Measurements from ENCODE around the gene ERC2. TPM values are rescaled to one million over a fixed set of nuclear protein-coding genes. Genes with fewer than 3 reads are reported as not detected.

Gene ERC2
- total RNA-seq, 4 donors from 2014 or later, result 5.3 to 8.8 (median 7.8) TPM

- H3K27ac ChIP-seq, result no peak overlapping the region
- 77 to 82% methylated on average over 4 of the region's 4 CpGs for WGBS, 2 donors
- intact Hi-C loops (cut with DNase I), result no loop called here
These were observed 557.0 kb downstream of the ERC2 start for GRCh38 chr3:55911266-55911665.

DNA sequence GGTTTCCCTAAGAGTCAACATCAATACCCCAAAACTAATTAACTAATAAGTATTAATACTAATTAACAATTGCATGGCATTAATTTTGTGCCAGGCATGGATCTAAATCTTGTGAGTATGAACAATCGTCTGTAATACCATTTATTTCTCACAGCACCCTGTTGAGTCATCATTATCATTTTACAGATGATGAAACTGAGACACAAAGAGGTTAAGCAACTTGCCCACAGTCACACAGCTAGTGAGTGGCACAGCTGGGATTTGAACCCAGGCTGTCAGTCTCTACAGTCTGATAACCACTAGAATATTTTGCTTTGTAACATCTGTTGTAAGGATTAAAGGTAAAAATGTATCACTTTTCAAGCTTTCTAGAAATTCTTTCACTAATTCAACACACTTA lies 557.7 kb downstream of the ERC2 start:
- WGBS, 2 donors, result 80 to 82% methylated on average over 1 of the region's 1 CpG
- intact Hi-C loops (cut with DNase I), result no loop called here
- no peaks in the 10 kb centered on the region for H3K4me1 ChIP-seq

More at GRCh38 chr3:55911266-55911665, 557.0 kb downstream of the ERC2 start:
- no peaks in the 10 kb centered on the region for H3K36me3 ChIP-seq
- no peak for DNase-seq
- H3K4me1 ChIP-seq, result no peaks in the 10 kb centered on the region
- TF ChIP-seq CTCF (IDR thresholded peaks at IDR 0.05) (no peak), POLR2A (IDR thresholded peaks at IDR 0.05) (no peak)
- H3K27me3 ChIP-seq, result no peaks in the 10 kb centered on the region
- H3K9me3 ChIP-seq, result no peaks in the 10 kb centered on the region
- no peak overlapping the region for H3K4me3 ChIP-seq (replicated peaks in 1 of 3)

DNA sequence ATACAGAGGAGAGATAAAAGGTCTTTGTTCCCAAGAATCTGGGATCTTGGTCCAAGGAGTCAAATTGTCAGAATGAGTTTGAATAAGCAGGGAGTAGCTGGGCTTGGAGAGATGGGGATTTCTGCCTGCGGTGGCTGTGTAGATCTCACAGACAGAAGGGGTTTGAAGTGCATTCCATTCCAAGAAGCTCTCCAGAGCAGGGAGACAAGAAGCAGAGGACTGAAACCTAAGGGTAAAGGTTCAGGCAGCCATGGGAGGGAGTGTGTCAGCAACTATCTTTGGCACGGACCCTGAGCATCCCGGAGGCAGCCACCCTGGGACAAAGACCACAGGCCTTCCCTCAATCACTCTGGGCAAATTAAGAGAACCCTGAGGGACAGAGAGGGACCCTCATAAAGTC lies 558.9 kb downstream of the ERC2 start:
- Histone ChIP-seq H3K27ac (no peak overlapping the region), H3K4me3 (replicated peaks in 1 of 3) (no peak overlapping the region), H3K36me3 (no peaks in the 10 kb centered on the region), H3K27me3 (no peaks in the 10 kb centered on the region), H3K4me1 (no peaks in the 10 kb centered on the region), H3K9me3 (no peaks in the 10 kb centered on the region)
- TF ChIP-seq CTCF (IDR thresholded peaks at IDR 0.05), result no peak
- no peak for TF ChIP-seq POLR2A (IDR thresholded peaks at IDR 0.05)
- intact Hi-C loops (cut with DNase I), result no loop called here
- DNase-seq, result peak in 1 of 2 donors; percentile 4
- WGBS, 2 donors, result 55 to 57% methylated on average over 3 of the region's 3 CpGs

More for the DNA sequence above, 557.7 kb downstream of the ERC2 start:
- no peak for DNase-seq
- Histone ChIP-seq H3K4me3 (replicated peaks in 1 of 3) (no peak overlapping the region), H3K27ac (no peak overlapping the region), H3K36me3 (no peaks in the 10 kb centered on the region), H3K27me3 (no peaks in the 10 kb centered on the region), H3K9me3 (no peaks in the 10 kb centered on the region)
- no peak for TF ChIP-seq CTCF (IDR thresholded peaks at IDR 0.05)

- DNase-seq, result no peak
- Histone ChIP-seq H3K36me3 (no peaks in the 10 kb centered on the region), H3K27me3 (no peaks in the 10 kb centered on the region), H3K4me1 (no peaks in the 10 kb centered on the region), H3K4me3 (replicated peaks in 1 of 3) (no peak overlapping the region), H3K9me3 (no peaks in the 10 kb centered on the region), H3K27ac (no peak overlapping the region)
- no peak for TF ChIP-seq POLR2A (IDR thresholded peaks at IDR 0.05)
- TF ChIP-seq CTCF (IDR thresholded peaks at IDR 0.05), result no peak
- WGBS, 2 donors, result 46 to 47% methylated on average over 3 of the region's 3 CpGs
- intact Hi-C loops (cut with DNase I), result no loop called here
These were observed 560.7 kb downstream of the ERC2 start for GRCh38 chr3:55907616-55908015.

DNA sequence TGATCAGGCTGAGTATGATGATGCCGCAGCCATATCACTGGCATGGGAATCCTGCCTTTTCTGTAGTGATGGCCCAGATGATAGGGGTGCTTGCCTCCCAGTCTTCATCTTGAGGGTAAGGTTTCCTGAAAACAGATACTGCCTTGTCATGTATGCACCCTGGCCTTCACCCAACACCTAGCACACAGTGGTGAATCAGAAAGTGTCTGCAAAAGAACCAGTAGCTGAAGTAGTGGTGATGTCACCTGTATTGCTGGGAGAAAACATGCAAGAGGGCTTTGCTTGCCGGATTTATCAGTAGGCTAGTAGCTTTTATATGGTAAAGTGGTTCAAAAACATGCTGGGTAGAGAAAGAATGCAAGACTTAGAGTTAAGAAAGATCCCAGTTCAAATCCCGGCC lies 561.4 kb downstream of the ERC2 start:
- no peaks in the 10 kb centered on the region for H3K4me1 ChIP-seq
- no peaks in the 10 kb centered on the region for H3K9me3 ChIP-seq
- TF ChIP-seq POLR2A (IDR thresholded peaks at IDR 0.05) (no peak), CTCF (IDR thresholded peaks at IDR 0.05) (no peak)
- DNase-seq, result no peak
- no peak overlapping the region for H3K27ac ChIP-seq
- no peaks in the 10 kb centered on the region for H3K36me3 ChIP-seq
- H3K4me3 ChIP-seq (replicated peaks in 1 of 3), result no peak overlapping the region
- intact Hi-C loops (cut with DNase I), result no loop called here
- H3K27me3 ChIP-seq, result no peaks in the 10 kb centered on the region
- WGBS, 2 donors, result 87 to 89% methylated on average over 3 of the region's 3 CpGs
